ENCODE results near the gene LTBP1.

The LTBP1 gene

GRCh38 chr2:33314541-33314940 lies 367.8 kb downstream of the LTBP1 start:
- no peak for FAIRE-seq
- DNase-seq (ENCODE audit: extremely low spot score, insufficient read length, low read depth): no peak

GRCh38 chr2:33316328-33316727 lies 369.6 kb downstream of the LTBP1 start:
- DNase-seq (ENCODE audit: extremely low spot score, insufficient read length, low read depth): no peak

DNA sequence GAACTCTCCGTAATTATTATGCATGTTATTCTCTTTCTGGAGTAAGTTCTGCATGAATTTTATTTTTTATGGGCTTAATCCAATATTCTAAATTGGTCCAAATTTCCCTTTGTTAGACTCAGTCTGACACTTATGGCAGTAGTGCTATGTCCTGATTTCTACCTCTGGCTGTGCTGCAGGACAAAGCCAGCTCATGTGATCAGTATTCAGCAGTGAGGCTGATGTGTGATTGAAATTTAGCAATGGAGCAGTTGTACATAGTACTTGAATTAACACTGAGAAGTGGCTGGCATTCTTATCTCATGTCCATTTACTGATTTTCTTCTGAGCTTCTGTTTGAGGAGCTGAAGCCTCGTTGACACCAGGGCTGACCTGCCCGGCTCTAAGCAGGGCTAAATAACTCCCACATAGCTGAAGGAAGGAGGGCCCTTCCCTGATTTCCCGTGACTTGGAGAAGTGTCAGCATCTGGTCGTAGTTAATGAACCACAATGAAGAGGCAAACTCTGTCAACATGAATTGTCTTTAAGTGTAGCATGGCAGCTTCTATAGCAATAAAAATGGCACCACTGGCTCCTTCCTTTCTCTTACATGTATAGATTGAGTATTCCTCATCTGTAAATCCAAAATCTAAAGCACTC lies 370.7 kb downstream of the LTBP1 start:
- DNase-seq (ENCODE audit: extremely low spot score, insufficient read length, low read depth) (no peak), FAIRE-seq (no peak)

More at GRCh38 chr2:33316328-33316727, 369.6 kb downstream of the LTBP1 start:
- FAIRE-seq: no peak

DNA sequence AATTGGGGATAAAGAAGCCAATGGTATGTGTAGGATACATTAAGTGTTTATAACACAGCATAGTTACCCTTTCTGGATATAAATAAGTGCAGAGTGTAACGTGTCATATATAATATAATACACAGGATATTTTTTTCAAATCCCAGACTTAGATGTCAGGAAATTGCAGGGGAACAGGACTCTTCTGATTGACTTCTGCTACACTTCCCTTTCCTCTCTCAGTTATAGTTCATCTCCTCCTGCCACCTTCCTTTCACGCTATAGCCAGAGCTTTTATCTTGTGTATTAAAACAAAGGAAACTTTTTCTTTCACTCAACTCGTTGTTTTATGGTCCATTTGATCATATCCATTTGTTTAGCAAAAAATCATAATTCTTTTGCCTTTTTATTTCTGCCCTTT lies 371.7 kb downstream of the LTBP1 start:
- DNase-seq (ENCODE audit: extremely low spot score, insufficient read length, low read depth) (no peak), FAIRE-seq (no peak)

GRCh38 chr2:33320573-33320972 lies 373.8 kb downstream of the LTBP1 start:
- DNase-seq (ENCODE audit: extremely low spot score, insufficient read length, low read depth) (no peak), FAIRE-seq (no peak)

- DNase-seq (ENCODE audit: extremely low spot score, insufficient read length, low read depth): no peak
These were observed 374.6 kb downstream of the LTBP1 start for GRCh38 chr2:33321236-33321771.

DNA sequence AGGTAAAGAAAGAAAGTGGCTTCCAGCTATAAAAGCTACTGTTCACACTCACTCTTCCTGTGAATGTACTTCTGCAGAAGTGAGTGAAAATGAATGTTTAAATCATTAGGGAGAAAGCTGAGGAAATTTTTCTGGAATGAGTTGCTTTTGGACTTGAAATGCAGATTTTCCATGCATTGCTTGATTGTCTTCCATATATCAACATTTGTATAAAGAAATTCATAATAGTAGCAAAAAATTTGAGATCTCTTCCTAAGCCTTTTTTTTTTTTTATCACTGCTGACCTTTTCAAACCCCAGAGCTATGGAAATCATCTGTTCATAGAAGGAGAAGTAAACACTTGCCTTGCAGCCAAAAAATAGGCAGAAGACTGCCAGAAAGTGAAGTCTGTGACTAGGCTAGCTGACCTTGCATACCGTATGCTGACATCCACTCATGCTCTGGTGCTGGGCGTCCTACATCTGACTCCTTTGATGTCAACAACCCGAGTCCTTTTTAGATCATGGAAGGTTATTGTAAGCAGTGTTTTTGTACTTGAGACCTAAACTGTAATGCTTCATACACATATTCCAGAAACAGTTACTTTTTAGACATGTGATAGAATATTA lies 375.2 kb downstream of the LTBP1 start:
- no peak for FAIRE-seq
- no peak for DNase-seq (ENCODE audit: extremely low spot score, insufficient read length, low read depth)

More at GRCh38 chr2:33321236-33321771, 374.6 kb downstream of the LTBP1 start:
- peak; percentile 45 for FAIRE-seq

- FAIRE-seq (no peak), DNase-seq (ENCODE audit: extremely low spot score, insufficient read length, low read depth) (no peak)
These were observed 375.9 kb downstream of the LTBP1 start for GRCh38 chr2:33322612-33323011.

GRCh38 chr2:33323957-33324356 lies 377.2 kb downstream of the LTBP1 start:
- FAIRE-seq: no peak
- DNase-seq (ENCODE audit: extremely low spot score, insufficient read length, low read depth): no peak

- FAIRE-seq: no peak
- DNase-seq (ENCODE audit: extremely low spot score, insufficient read length, low read depth): no peak
These were observed 379.3 kb downstream of the LTBP1 start for GRCh38 chr2:33326100-33326499.

DNA sequence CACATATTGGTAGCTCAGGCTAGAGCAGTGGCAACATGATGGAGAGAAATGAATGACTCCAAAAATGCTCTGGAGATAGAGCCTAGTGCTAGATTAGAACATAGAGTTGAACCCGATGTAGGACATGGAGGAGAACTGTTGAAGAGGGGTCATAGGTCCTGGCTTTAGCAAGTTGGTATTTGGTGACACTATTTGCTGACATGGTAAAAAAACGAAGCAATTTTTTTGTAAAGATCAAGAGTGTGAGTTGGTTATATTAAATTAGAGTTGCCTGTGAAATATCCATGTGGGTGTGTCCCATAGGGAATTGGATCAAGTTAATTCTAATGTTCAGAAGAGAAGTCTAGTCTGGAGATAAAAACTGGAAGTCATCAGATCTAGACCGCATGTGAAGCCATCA lies 386.7 kb downstream of the LTBP1 start:
- FAIRE-seq: no peak
- no peak for DNase-seq (ENCODE audit: extremely low spot score, insufficient read length, low read depth)

DNA sequence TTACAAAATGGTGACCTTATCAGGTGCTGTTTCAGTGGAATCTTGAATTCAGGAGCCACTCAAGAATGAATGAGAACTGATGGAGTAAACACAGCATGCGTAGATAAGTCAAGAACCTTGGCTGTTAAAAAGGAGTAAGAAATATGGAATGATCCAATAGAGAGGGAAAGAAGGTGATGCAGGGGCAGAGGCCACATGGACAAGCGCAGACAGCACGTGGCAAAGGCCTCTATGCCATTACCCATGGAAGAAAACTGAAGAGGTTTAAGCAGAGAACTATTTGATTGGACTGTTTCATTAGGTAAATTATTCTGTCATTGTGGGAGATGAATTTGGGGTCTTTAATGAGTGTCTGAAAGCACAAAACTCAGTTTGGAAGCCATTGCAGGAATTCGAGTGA lies 387.3 kb downstream of the LTBP1 start:
- DNase-seq (ENCODE audit: extremely low spot score, insufficient read length, low read depth): no peak

GRCh38 chr2:33335516-33335915 lies 388.8 kb downstream of the LTBP1 start:
- no peak for DNase-seq (ENCODE audit: extremely low spot score, insufficient read length, low read depth)
- FAIRE-seq: no peak

More for the DNA sequence above, 387.3 kb downstream of the LTBP1 start:
- no peak for FAIRE-seq

DNA sequence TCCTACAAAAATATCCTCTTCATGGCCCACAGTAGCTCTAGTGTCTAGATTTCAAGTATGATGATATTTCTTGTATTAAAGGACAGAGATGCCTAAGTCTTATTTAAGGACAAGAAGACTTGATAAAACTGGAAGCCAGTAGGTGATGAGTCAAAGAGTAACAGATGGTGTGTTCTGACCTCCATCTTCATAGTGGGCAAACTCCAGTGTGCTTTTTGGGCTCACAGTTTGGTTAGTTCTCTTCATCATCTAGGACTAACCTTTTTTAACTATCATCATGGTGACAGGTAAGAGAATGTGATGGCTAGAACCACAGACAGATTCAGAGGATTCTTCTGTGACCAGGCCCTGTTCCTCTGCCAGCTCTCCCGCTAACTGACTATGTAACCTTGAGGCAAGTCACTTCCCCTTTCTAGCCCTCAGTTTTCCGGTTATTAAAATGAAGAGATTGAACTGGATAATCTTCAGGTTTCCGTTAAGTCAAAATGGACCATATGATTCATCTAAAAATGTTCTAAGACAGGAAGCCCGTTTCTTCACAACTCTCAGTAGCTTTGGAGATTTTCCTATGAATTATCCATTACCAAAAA lies 389.4 kb downstream of the LTBP1 start:
- DNase-seq (ENCODE audit: extremely low spot score, insufficient read length, low read depth) (no peak), FAIRE-seq (peak; percentile 63)

GRCh38 chr2:33337385-33337960 lies 390.7 kb downstream of the LTBP1 start:
- no peak for FAIRE-seq
- no peak for DNase-seq (ENCODE audit: extremely low spot score, insufficient read length, low read depth)

- FAIRE-seq (no peak), DNase-seq (ENCODE audit: extremely low spot score, insufficient read length, low read depth) (no peak)
These were observed 391.2 kb downstream of the LTBP1 start for GRCh38 chr2:33337981-33338380.

DNA sequence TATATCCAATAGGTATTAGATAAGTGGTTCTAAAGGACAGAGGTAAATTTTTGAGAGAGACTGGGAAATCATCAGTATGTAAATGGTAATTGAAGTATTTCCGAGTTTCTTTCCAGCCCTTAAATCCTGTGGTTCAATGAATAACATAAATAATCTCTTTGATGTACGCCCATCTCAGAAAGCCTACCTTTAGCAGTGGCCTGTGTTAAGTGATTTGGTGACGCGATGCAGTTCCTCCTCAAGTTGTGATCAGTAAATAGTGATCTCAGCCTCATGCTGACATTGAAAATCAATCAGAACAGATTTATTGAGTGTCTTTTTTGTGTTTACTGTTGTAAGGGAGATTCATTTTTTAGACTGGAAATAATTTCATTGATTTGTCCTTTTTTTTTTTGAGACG lies 392.5 kb downstream of the LTBP1 start:
- FAIRE-seq: no peak

GRCh38 chr2:33340280-33340679 lies 393.5 kb downstream of the LTBP1 start:
- FAIRE-seq (no peak), DNase-seq (ENCODE audit: extremely low spot score, insufficient read length, low read depth) (no peak)

More for the DNA sequence above, 392.5 kb downstream of the LTBP1 start:
- no peak for DNase-seq (ENCODE audit: extremely low spot score, insufficient read length, low read depth)

DNA sequence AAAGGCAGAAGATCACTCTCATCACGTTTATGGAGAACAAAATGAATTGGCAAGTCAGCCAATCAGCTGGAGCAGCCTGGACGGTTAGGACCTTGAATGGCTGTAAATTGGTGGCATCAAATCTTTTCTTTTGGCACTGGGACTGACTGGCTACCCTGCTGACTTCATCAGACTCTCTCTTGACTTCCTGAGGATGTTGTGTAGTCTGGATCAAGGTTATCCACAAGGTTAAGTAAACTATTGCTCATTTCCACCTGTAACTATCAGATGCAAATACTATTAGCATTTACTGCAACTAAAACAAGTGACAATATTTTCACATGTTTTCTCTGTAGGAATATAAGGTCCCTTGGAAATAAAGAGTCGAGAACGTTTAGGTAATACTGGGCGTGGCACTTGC lies 395.4 kb downstream of the LTBP1 start:
- FAIRE-seq: no peak
- no peak for DNase-seq (ENCODE audit: extremely low spot score, insufficient read length, low read depth)

GRCh38 chr2:33342705-33343104 lies 396.0 kb downstream of the LTBP1 start:
- DNase-seq (ENCODE audit: extremely low spot score, insufficient read length, low read depth) (no peak), FAIRE-seq (no peak)

DNA sequence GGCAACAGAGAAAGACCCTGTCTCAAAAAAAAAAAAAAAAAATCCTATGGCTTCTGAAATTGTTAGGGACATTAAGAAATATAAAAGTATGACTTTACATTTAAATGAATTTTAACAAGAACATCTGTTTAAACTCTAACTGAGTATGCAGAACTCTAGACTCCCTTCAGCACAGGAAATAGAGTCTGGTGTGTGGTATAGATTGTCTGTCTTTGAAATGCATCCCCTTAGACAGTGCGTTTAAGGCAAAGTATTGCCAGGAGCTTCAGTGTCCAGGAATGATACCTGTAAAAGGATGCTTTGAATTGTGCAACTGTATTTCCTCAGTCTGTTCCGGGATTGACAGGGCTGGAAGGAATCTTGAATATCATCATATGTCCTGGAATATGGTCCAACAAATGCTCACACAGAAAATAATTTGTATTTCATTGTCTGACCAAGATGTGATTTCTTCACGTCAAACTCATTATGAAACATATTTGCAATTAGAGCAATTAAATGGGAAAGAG lies 396.7 kb downstream of the LTBP1 start:
- DNase-seq (ENCODE audit: extremely low spot score, insufficient read length, low read depth) (no peak), FAIRE-seq (no peak)

All from GM18507 (cell line).